GM12878 (cell line): ENCODE results near the gene MSANTD3. TPM values are rescaled to one million over a fixed set of nuclear protein-coding genes. Genes with fewer than 3 reads are reported as not detected.

Source experiments
- ATAC-seq: fragments of 200-7000 bp; cut with Tn5 transposase; 3 replicates; pipeline ENCODE4 v1.9.1; 2020; ENCODE audit warnings: mild to moderate bottlenecking, moderate library complexity
- BruUV-seq: library from RNA; stranded (reverse); fragments of 400-500 nt; replicated peaks from 2 replicates; lab custom pipeline; 2021; lab: Mats Ljungman, UMichigan
- CTCF ChIA-PET: fragments of 300-600 bp; sonication (Branson Sonifier 250); formaldehyde crosslinking; extraction: SDS; loops from one replicate; lab custom pipeline; 2021; ENCODE audit warnings: inconsistent platforms; lab: Yijun Ruan, JAX
- POLR2A ChIA-PET: fragments of 350-600 bp; formaldehyde crosslinking; extraction: SDS; loops from one replicate; lab custom pipeline; 2021; ENCODE audit warnings: inconsistent platforms; lab: Charles Lee
- RAD21 ChIA-PET: fragments of 300-600 bp; sonication (Branson Sonifier 250); formaldehyde crosslinking; loops from one replicate; lab custom pipeline; 2023; ENCODE audit warnings: antibody characterized with exemption; ENCODE audit not compliant: unreplicated experiment; lab: Charles Lee
- SMC1A ChIA-PET: fragments of 300-600 bp; sonication (Branson Sonifier 250); formaldehyde crosslinking; loops from one replicate; lab custom pipeline; 2023; ENCODE audit not compliant: unreplicated experiment, uncharacterized antibody; lab: Charles Lee
- DNase-seq: peaks from one replicate; pipeline ENCODE4 v3.0.0-alpha.2; 2011; ENCODE audit warnings: low read depth, low spot score
- FAIRE-seq: peaks from 3 replicates; lab custom pipeline; 2011; peaks lifted over from hg19 to GRCh38; lab: Jason Lieb, UNC
- H2AFZ ChIP-seq: 2 replicates; pipeline ENCODE4 v1.6.0; 2011; ENCODE audit warnings: low read depth, low read length, control low read depth; ENCODE audit not compliant: control insufficient read depth
- H3K27ac ChIP-seq: 2 replicates; pipeline ENCODE4 v1.5.1; 2011; ENCODE audit warnings: control low read depth; ENCODE audit not compliant: control insufficient read depth, insufficient read depth
- H3K27me3 ChIP-seq, 2 experiments: replicated peaks in 1 of 2; 2 replicates each; pipeline versions ENCODE4 v1.6.0 to v1.6.1; 2011; ENCODE audit warnings: low read length in 1 of 2; ENCODE audit not compliant: control insufficient read depth in 2 of 2, insufficient read depth in 2 of 2
- H3K36me3 ChIP-seq, 2 experiments: 2 replicates each; pipeline ENCODE4 v1.5.1; 2011; ENCODE audit warnings: low read length in 1 of 2; ENCODE audit not compliant: control insufficient read depth in 2 of 2, insufficient read depth in 2 of 2
- H3K4me1 ChIP-seq: 2 replicates; pipeline ENCODE4 v1.6.1; 2011; ENCODE audit warnings: mild to moderate bottlenecking, low read length, moderate library complexity, mixed read lengths; ENCODE audit not compliant: control insufficient read depth, insufficient read depth
- H3K4me2 ChIP-seq: 2 replicates; pipeline ENCODE4 v1.6.0; 2011; ENCODE audit warnings: control low read depth; ENCODE audit not compliant: control insufficient read depth, insufficient read depth
- H3K4me3 ChIP-seq: fragments of 200-600 bp; sonication (generic); 2 replicates; pipeline ENCODE4 v1.5.1; 2016
- H3K79me2 ChIP-seq: 2 replicates; pipeline ENCODE4 v1.6.0; 2011; ENCODE audit warnings: low read length; ENCODE audit not compliant: control insufficient read depth, insufficient read depth
- H3K9ac ChIP-seq: 2 replicates; pipeline ENCODE4 v1.8.0; 2011; ENCODE audit warnings: low read length, control low read depth, mixed read lengths; ENCODE audit not compliant: control insufficient read depth, insufficient read depth
- H3K9me3 ChIP-seq: replicated peaks from 3 replicates; pipeline ENCODE4 v1.5.1; 2011; ENCODE audit warnings: mild to moderate bottlenecking, low read length; ENCODE audit not compliant: control insufficient read depth, insufficient read depth
- H4K20me1 ChIP-seq: 2 replicates; pipeline ENCODE4 v1.6.0; 2011; ENCODE audit not compliant: control insufficient read depth, insufficient read depth
- BHLHE40 ChIP-seq, 2 experiments: fragments of 450-650 bp in 1 of 2; IDR thresholded peaks; 2 replicates each; pipeline ENCODE4 v1.6.1; 2011 to 2017; ENCODE audit warnings: low read depth in 2 of 2, borderline replicate concordance in 1 of 2, improper control_type of control experiment in 1 of 2, low read length in 1 of 2, mild to moderate bottlenecking in 1 of 2
- HDAC2 ChIP-seq: fragments of 200-600 bp; sonication (generic); IDR thresholded peaks from 2 replicates; pipeline ENCODE4 v1.6.1; 2017
- IRF4 ChIP-seq: IDR thresholded peaks from 2 replicates; pipeline ENCODE4 v1.6.1; 2011; ENCODE audit warnings: low read depth, low read length
- NR2C1 ChIP-seq: fragments of 450-650 bp; IDR thresholded peaks from 2 replicates; pipeline ENCODE4 v1.6.1; 2017; ENCODE audit warnings: antibody characterized with exemption, mild to moderate bottlenecking, moderate library complexity
- RFX5 ChIP-seq: IDR thresholded peaks from 2 replicates; pipeline ENCODE4 v1.6.1; 2011; ENCODE audit warnings: low read depth, low read length, improper control_type of control experiment
- WGBS: methylation state at CpG from one replicate; pipeline ENCODE4 v1.1.6; 2016; ENCODE audit warnings: low lambda C conversion rate; ENCODE audit not compliant: insufficient replicate concordance, insufficient coverage; ENCODE audit errors: missing lambda C conversion rate; 5-methylcytosine and 5-hydroxymethylcytosine counted together
- in situ Hi-C: fragments of 300-500 bp; cut with MboI; formaldehyde crosslinking; loops from 9 replicates; pipeline ENCODE4 v1.14.3; 2018; ENCODE audit warnings: mixed read lengths
- intact Hi-C: fragments of 100-400 bp; cut with micrococcal nuclease; formaldehyde crosslinking; loops from one replicate; pipeline ENCODE4 v1.14.2; 2022; ENCODE audit not compliant: unreplicated experiment
- polyA plus RNA-seq, 11 experiments: library from polyadenylated mRNA; depleted of rRNA in 4 of 11; unstranded in 6 of 11; stranded (reverse) in 5 of 11; fragments of >200 nt; fragmentation: Nextera tagmentation in 4 of 11; fragmentation: Illumina TruSeq in 1 of 11; extraction: Ambion mirVana in 4 of 11; extraction: Trizol in 1 of 11; gene quantifications; 1 replicate in 1 of 11; 2 replicates in 10 of 11; pipeline versions ENCODE4 v1.2.1 to v1.2.3, GENCODE V29; 2011 to 2016; ENCODE audit warnings: inconsistent platforms in 2 of 11, missing spikeins in 2 of 11, low read depth in 1 of 11
- total RNA-seq, 4 experiments: library from RNA; depleted of rRNA in 3 of 4; stranded (reverse); fragments of >200 nt in 3 of 4; fragmentation: Illumina TruSeq in 1 of 4; extraction: Trizol in 1 of 4; gene quantifications; 2 replicates each; pipeline versions ENCODE4 v1.2.1 to v1.2.3, GENCODE V29; 2013 to 2021
- TF ChIP-seq, protein P1 (sequence below): fragments of 150-350 bp; IDR thresholded peaks from 2 replicates; pipeline ENCODE4 v1.6.1; 2016; ENCODE audit warnings: low read depth, low read length
- TF ChIP-seq, protein P2 (sequence below), 3 experiments: IDR thresholded peaks in 2 of 3; conservative IDR thresholded peaks in 1 of 3; 2 replicates each; pipeline ENCODE4 v1.5.1; 2011; ENCODE audit warnings: low read depth in 3 of 3, low read length in 3 of 3, mild to moderate bottlenecking in 3 of 3, control low read depth in 2 of 3, moderate library complexity in 2 of 3, inconsistent platforms in 1 of 3, mixed read lengths in 1 of 3; ENCODE audit not compliant: control insufficient read depth in 2 of 3, insufficient read depth in 1 of 3; ENCODE audit errors: extremely low read depth in 1 of 3

The MSANTD3 gene
- total and polyA plus RNA-seq, 10 of the 15 experiments (the other 5 are each of a cell fraction or from before 2014, with no cell fraction given) = 5.8 to 21.2 (median 14.7) TPM

DNA sequence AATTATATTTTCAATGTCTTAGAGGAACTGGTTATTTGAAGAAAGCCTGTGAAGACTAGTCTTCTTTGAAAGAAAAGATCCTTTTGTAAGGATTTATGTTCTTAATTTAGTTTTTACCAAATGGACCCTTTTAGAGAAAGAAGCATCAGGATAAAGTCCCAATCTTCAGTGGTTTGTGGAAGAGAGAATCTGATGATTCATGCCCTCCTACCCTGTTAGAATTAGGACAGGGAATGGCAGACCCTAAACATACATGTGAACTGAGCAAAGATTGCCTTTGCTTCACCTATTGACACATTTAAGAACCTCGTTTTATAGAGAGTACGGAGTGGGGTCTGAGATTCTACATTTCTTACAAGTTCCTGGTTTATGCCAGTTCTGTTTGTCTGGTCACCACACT lies 26.0 kb downstream of the MSANTD3 start:
- Histone ChIP-seq H3K4me3 (no peak overlapping the region), H2AFZ (no peak overlapping the region), H3K36me3 (no peaks in the 10 kb centered on the region), H3K79me2 (no peaks in the 10 kb centered on the region), H3K27me3 (no peaks in the 10 kb centered on the region), H4K20me1 (no peaks in the 10 kb centered on the region), H3K4me1 (peaks cover 14% of the 10 kb centered on the region), H3K9me3 (no peaks in the 10 kb centered on the region), H3K9ac (no peak overlapping the region), H3K4me2 (no peak overlapping the region), H3K27ac (no peak overlapping the region)
- ATAC-seq (no peak), DNase-seq (no peak), FAIRE-seq (no peak)
- intact Hi-C loops (no loop called here), in situ Hi-C loops (no loop called here)
- no TSS peak for BruUV-seq
- ChIA-PET SMC1A (no interaction called here), CTCF (no interaction called here), RAD21 (no interaction called here), POLR2A (no interaction called here)
- WGBS = 100% methylated on average over 2 of the region's 2 CpGs
- TF ChIP-seq NR2C1 (no peak), BHLHE40 (IDR thresholded peaks at IDR 0.05; ENCODE audit: borderline replicate concordance in 1 of 2, low read depth in 2 of 2, low read length in 1 of 2) (no peak), RFX5 (no peak), HDAC2 (no peak), IRF4 (no peak)
- TF ChIP-seq, protein P1, sequence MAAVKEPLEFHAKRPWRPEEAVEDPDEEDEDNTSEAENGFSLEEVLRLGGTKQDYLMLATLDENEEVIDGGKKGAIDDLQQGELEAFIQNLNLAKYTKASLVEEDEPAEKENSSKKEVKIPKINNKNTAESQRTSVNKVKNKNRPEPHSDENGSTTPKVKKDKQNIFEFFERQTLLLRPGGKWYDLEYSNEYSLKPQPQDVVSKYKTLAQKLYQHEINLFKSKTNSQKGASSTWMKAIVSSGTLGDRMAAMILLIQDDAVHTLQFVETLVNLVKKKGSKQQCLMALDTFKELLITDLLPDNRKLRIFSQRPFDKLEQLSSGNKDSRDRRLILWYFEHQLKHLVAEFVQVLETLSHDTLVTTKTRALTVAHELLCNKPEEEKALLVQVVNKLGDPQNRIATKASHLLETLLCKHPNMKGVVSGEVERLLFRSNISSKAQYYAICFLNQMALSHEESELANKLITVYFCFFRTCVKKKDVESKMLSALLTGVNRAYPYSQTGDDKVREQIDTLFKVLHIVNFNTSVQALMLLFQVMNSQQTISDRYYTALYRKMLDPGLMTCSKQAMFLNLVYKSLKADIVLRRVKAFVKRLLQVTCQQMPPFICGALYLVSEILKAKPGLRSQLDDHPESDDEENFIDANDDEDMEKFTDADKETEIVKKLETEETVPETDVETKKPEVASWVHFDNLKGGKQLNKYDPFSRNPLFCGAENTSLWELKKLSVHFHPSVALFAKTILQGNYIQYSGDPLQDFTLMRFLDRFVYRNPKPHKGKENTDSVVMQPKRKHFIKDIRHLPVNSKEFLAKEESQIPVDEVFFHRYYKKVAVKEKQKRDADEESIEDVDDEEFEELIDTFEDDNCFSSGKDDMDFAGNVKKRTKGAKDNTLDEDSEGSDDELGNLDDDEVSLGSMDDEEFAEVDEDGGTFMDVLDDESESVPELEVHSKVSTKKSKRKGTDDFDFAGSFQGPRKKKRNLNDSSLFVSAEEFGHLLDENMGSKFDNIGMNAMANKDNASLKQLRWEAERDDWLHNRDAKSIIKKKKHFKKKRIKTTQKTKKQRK = no peak
- TF ChIP-seq, protein P2, sequence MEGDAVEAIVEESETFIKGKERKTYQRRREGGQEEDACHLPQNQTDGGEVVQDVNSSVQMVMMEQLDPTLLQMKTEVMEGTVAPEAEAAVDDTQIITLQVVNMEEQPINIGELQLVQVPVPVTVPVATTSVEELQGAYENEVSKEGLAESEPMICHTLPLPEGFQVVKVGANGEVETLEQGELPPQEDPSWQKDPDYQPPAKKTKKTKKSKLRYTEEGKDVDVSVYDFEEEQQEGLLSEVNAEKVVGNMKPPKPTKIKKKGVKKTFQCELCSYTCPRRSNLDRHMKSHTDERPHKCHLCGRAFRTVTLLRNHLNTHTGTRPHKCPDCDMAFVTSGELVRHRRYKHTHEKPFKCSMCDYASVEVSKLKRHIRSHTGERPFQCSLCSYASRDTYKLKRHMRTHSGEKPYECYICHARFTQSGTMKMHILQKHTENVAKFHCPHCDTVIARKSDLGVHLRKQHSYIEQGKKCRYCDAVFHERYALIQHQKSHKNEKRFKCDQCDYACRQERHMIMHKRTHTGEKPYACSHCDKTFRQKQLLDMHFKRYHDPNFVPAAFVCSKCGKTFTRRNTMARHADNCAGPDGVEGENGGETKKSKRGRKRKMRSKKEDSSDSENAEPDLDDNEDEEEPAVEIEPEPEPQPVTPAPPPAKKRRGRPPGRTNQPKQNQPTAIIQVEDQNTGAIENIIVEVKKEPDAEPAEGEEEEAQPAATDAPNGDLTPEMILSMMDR (IDR thresholded peaks at IDR 0.05 in 2 of 3, conservative IDR thresholded peaks at IDR 0.05 in 1 of 3; ENCODE audit: control insufficient read depth in 2 of 3, extremely low read depth in 1 of 3, insufficient read depth in 1 of 3, low read depth in 3 of 3, low read length in 3 of 3) = no peak
